SK-N-SH (cell line): ENCODE results near the gene SAMD4A.

Experiments used
- CHD2 ChIP-seq: fragments of 150-350 bp; IDR thresholded peaks from 2 replicates; pipeline ENCODE4 v1.6.1; 2018; ENCODE audit warnings: low read length; ENCODE audit not compliant: partially characterized antibody
- CTCF ChIP-seq: fragments of 200-600 bp; sonication (generic); IDR thresholded peaks from 2 replicates; pipeline ENCODE4 v1.6.1; 2017; ENCODE audit warnings: antibody characterized with exemption, mild to moderate bottlenecking, moderate library complexity
- FOXJ3 ChIP-seq: sonication (generic); formaldehyde crosslinking; IDR thresholded peaks from 2 replicates; pipeline ENCODE4 v1.5.1; 2020; ENCODE audit warnings: mild to moderate bottlenecking, missing genetic modification reagents
- MXI1 ChIP-seq: IDR thresholded peaks from 2 replicates; pipeline ENCODE4 v1.6.1; 2012; ENCODE audit warnings: mild to moderate bottlenecking, low read depth, low read length, improper control_type of control experiment
- PBX3 ChIP-seq: IDR thresholded peaks from 2 replicates; pipeline ENCODE4; 2012
- POLR2AphosphoS5 ChIP-seq: IDR thresholded peaks from 2 replicates; pipeline ENCODE4 v1.6.1; 2012; ENCODE audit warnings: low read depth, low read length
- RAD21 ChIP-seq: IDR thresholded peaks from 2 replicates; pipeline ENCODE4 v1.6.1; 2012; ENCODE audit warnings: mild to moderate bottlenecking, low read length
- REST ChIP-seq: IDR thresholded peaks from 2 replicates; pipeline ENCODE4 v1.6.1; 2012; ENCODE audit warnings: mild to moderate bottlenecking, low read depth, low read length, moderate library complexity

- no peak for TF ChIP-seq FOXJ3 (CRISPR knock-in tag)
- TF ChIP-seq REST, result no peak
- no peak for TF ChIP-seq CTCF
- no peak for TF ChIP-seq RAD21
- no peak for TF ChIP-seq POLR2AphosphoS5
- TF ChIP-seq MXI1, result no peak
- no peak for TF ChIP-seq PBX3
- TF ChIP-seq CHD2, result no peak
Observed at GRCh38 chr14:54734966-54735365, 168.0 kb downstream of the SAMD4A start.
